GM12872 (cell line): ENCODE data around the gene AOC1.

Source experiments
- CTCF ChIP-seq: IDR thresholded peaks from 3 replicates; pipeline ENCODE4 v1.5.1; 2011; ENCODE audit warnings: low read depth, mild to moderate bottlenecking, low read length, moderate library complexity; ENCODE audit not compliant: insufficient read depth

AOC1 gene

GRCh38 chr7:150903606-150904005 lies 51.3 kb downstream of the AOC1 start:
- no peak for TF ChIP-seq CTCF

- no peak for TF ChIP-seq CTCF
Observed at GRCh38 chr7:150904011-150904909, 51.9 kb downstream of the AOC1 start.

- no peak for TF ChIP-seq CTCF
Observed at GRCh38 chr7:150908173-150908572, 55.9 kb downstream of the AOC1 start.

GRCh38 chr7:150909200-150909995 lies 57.1 kb downstream of the AOC1 start:
- no peak for TF ChIP-seq CTCF

- no peak for TF ChIP-seq CTCF
Observed at GRCh38 chr7:150910996-150911422, 58.7 kb downstream of the AOC1 start.
